ENCODE data around the gene COG5. TPM values are rescaled to one million over a fixed set of nuclear protein-coding genes. Genes with fewer than 3 reads are reported as not detected.

Gene COG5
- total RNA-seq, 2 experiments from 2014 or later = 40.9 to 60.2 TPM

DNA sequence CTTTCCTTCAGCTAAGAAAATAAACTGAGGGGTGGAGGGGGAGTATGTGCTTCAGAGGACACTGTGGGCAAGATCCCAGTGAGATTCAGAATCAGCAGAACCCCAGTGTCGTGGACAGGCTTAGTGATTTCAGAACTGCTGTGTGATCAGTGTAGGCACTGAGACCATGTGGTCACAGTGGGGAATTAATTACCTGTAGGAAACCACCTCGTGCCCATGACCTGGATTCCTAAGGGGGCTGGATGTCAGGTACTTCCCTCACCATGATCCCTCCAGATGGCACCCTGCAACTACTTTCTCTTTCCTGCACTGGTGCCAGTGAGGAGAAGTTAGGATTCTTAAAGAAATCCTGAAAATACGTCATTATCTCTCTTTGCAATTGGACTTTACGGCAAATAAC is 330.5 kb downstream of the COG5 start:
- Histone ChIP-seq H2AFZ (ENCODE audit: low read length) (no peak overlapping the region), H3K79me2 (ENCODE audit: insufficient read depth, low read depth, low read length) (no peaks in the 10 kb centered on the region), H3K27ac (ENCODE audit: low read depth, low read length, poor library complexity, severe bottlenecking) (no peak overlapping the region), H4K20me1 (ENCODE audit: insufficient read depth, low read length) (no peaks in the 10 kb centered on the region), H3K9me2 (ENCODE audit: insufficient read depth, low read length) (no peaks in the 10 kb centered on the region), H3K36me3 (ENCODE audit: insufficient read depth, low read length) (no peaks in the 10 kb centered on the region), H3K4me2 (ENCODE audit: low read length) (no peak overlapping the region), H3K4me3 (ENCODE audit: low read depth, low read length, poor library complexity, severe bottlenecking) (no peak overlapping the region), H3K4me1 (ENCODE audit: insufficient read depth, low read length, poor library complexity, severe bottlenecking) (peaks cover 3% of the 10 kb centered on the region), H3K9me3 (ENCODE audit: low read length) (no peaks in the 10 kb centered on the region)
- no peak for DNase-seq (ENCODE audit: low spot score)
- intact Hi-C loops (cut with micrococcal nuclease; ENCODE audit: unreplicated experiment) = no loop called here
- POLR2A ChIA-PET = interaction anchor here (0.6 kb wide), 1 partner anchor 61 kb away, joined by 3 read pairs; no protein-coding TSS in a partner anchor
- TF ChIP-seq EZH2phosphoT487 (IDR thresholded peaks at IDR 0.05; ENCODE audit: borderline replicate concordance, low read depth, low read length) = no peak
- TF ChIP-seq, protein P1, sequence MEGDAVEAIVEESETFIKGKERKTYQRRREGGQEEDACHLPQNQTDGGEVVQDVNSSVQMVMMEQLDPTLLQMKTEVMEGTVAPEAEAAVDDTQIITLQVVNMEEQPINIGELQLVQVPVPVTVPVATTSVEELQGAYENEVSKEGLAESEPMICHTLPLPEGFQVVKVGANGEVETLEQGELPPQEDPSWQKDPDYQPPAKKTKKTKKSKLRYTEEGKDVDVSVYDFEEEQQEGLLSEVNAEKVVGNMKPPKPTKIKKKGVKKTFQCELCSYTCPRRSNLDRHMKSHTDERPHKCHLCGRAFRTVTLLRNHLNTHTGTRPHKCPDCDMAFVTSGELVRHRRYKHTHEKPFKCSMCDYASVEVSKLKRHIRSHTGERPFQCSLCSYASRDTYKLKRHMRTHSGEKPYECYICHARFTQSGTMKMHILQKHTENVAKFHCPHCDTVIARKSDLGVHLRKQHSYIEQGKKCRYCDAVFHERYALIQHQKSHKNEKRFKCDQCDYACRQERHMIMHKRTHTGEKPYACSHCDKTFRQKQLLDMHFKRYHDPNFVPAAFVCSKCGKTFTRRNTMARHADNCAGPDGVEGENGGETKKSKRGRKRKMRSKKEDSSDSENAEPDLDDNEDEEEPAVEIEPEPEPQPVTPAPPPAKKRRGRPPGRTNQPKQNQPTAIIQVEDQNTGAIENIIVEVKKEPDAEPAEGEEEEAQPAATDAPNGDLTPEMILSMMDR (conservative IDR thresholded peaks at IDR 0.05; ENCODE audit: low read length) = no peak
- CTCF ChIA-PET (ENCODE audit: unreplicated experiment) = interaction anchor here (0.6 kb wide), 1 partner anchor 123 kb away, joined by 3 read pairs; no protein-coding TSS in a partner anchor
- BruUV-seq (replicated peaks) = no TSS peak

DNA sequence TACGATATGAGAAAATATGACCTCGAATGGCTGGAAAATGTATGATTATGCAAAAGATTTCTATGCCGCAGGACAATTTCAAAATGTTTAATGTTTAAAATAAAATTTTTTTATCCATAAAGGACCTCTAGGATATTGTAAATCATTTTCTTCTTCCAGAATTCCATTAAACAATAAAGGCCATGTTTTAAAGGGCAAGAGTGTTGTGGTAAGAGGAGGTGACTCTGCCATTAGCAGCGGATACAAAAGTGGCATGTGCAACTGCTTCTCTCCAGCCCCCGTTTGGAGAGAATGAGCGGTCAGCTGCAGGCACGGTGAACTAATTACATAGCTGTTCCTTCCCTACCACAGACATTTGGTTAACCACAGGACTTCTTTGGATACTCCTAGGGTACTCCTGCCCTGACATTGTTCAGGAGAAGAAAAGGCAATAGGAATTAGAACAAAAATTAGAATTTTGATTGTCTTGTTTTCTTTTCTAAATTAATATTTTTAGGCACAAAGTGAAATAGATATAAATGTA is 331.1 kb downstream of the COG5 start:
- no peak for DNase-seq (ENCODE audit: low spot score)
- POLR2A ChIA-PET = no interaction called here
- no peak overlapping the region for H3K27ac ChIP-seq (ENCODE audit: low read depth, low read length, poor library complexity, severe bottlenecking)
- no peak overlapping the region for H3K4me3 ChIP-seq (ENCODE audit: low read depth, low read length, poor library complexity, severe bottlenecking)
- peaks cover 3% of the 10 kb centered on the region for H3K4me1 ChIP-seq (ENCODE audit: insufficient read depth, low read length, poor library complexity, severe bottlenecking)
- CTCF ChIA-PET (ENCODE audit: unreplicated experiment) = interaction anchor here (0.6 kb wide), 1 partner anchor 123 kb away, joined by 3 read pairs; no protein-coding TSS in a partner anchor
- TF ChIP-seq, protein P1 (conservative IDR thresholded peaks at IDR 0.05; ENCODE audit: low read length) = no peak
- no peak for TF ChIP-seq EZH2phosphoT487 (IDR thresholded peaks at IDR 0.05; ENCODE audit: borderline replicate concordance, low read depth, low read length)
- no peaks in the 10 kb centered on the region for H3K9me2 ChIP-seq (ENCODE audit: insufficient read depth, low read length)
- H2AFZ ChIP-seq (ENCODE audit: low read length) = no peak overlapping the region
- no peak overlapping the region for H3K4me2 ChIP-seq (ENCODE audit: low read length)
- intact Hi-C loops (cut with micrococcal nuclease; ENCODE audit: unreplicated experiment) = no loop called here
- no peaks in the 10 kb centered on the region for H3K36me3 ChIP-seq (ENCODE audit: insufficient read depth, low read length)
- no peaks in the 10 kb centered on the region for H4K20me1 ChIP-seq (ENCODE audit: insufficient read depth, low read length)
- H3K9me3 ChIP-seq (ENCODE audit: low read length) = no peaks in the 10 kb centered on the region
- no peaks in the 10 kb centered on the region for H3K79me2 ChIP-seq (ENCODE audit: insufficient read depth, low read depth, low read length)
- BruUV-seq (replicated peaks) = no TSS peak

DNA sequence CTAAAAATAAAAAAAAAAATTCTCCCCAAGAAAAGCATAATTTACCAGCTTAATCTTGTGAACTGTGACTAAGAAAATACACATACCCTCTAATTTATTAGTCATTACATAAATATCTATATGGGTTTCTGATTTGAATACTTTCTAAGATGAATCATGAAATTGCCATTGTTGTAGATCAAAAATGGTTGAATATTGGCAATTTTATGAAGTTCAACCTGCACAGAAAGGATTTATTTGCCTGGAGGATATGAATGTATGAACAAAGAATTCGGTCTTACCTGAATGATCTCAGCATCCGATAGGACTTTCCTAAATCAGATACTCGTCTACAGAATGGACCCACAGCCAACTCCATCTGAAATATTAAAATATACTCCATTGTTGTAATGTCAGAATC is 333.4 kb downstream of the COG5 start:
- peaks cover 3% of the 10 kb centered on the region for H3K4me1 ChIP-seq (ENCODE audit: insufficient read depth, low read length, poor library complexity, severe bottlenecking)
- H2AFZ ChIP-seq (ENCODE audit: low read length) = no peak overlapping the region
- no peak for DNase-seq (ENCODE audit: low spot score)
- BruUV-seq (replicated peaks) = no TSS peak
- H3K27ac ChIP-seq (ENCODE audit: low read depth, low read length, poor library complexity, severe bottlenecking) = no peak overlapping the region
- no peak overlapping the region for H3K4me3 ChIP-seq (ENCODE audit: low read depth, low read length, poor library complexity, severe bottlenecking)
- H3K4me2 ChIP-seq (ENCODE audit: low read length) = no peak overlapping the region
- TF ChIP-seq EZH2phosphoT487 (IDR thresholded peaks at IDR 0.05; ENCODE audit: borderline replicate concordance, low read depth, low read length) = no peak
- TF ChIP-seq, protein P1 (conservative IDR thresholded peaks at IDR 0.05; ENCODE audit: low read length) = no peak
- no peaks in the 10 kb centered on the region for H3K9me2 ChIP-seq (ENCODE audit: insufficient read depth, low read length)
- intact Hi-C loops (cut with micrococcal nuclease; ENCODE audit: unreplicated experiment) = no loop called here
- no peaks in the 10 kb centered on the region for H4K20me1 ChIP-seq (ENCODE audit: insufficient read depth, low read length)
- ChIA-PET CTCF (ENCODE audit: unreplicated experiment) (no interaction called here), POLR2A (interaction anchor here (0.6 kb wide), 1 partner anchor 10 kb away, joined by 3 read pairs; no protein-coding TSS in a partner anchor)
- no peaks in the 10 kb centered on the region for H3K79me2 ChIP-seq (ENCODE audit: insufficient read depth, low read depth, low read length)
- H3K9me3 ChIP-seq (ENCODE audit: low read length) = no peaks in the 10 kb centered on the region
- H3K36me3 ChIP-seq (ENCODE audit: insufficient read depth, low read length) = no peaks in the 10 kb centered on the region

All from OCI-LY7 (cell line).